ENCODE measurements around the gene YES1. TPM values are rescaled to one million over a fixed set of nuclear protein-coding genes. Genes with fewer than 3 reads are reported as not detected.

Gene YES1
- total and polyA plus RNA-seq, 2 of the 8 experiments (the other 6 are each of a cell fraction or from before 2014, with no cell fraction given) = 14.8 to 94.3 TPM

- no peak overlapping the region for H2BK15ac ChIP-seq (ENCODE audit: low read length)
- no peak overlapping the region for H2AFZ ChIP-seq (ENCODE audit: low read length)
- no peak overlapping the region for H2BK5ac ChIP-seq (ENCODE audit: low read depth, low read length)
- CTCF ChIA-PET (ENCODE audit: partially characterized antibody) = interaction anchor here (0.9 to 1.8 kb wide), 7 partner anchors 9 to 127 kb away, joined by 3 to 6 read pairs (median 4); partner anchors contain the start of gene ENOSF1
- no peak overlapping the region for H3K4me2 ChIP-seq (ENCODE audit: insufficient read depth in 1 of 2, low read depth in 2 of 2, low read length in 2 of 2)
- H3K4me1 ChIP-seq (replicated peaks in 1 of 4; ENCODE audit: control insufficient read depth in 3 of 4, insufficient read depth in 4 of 4, low read length in 3 of 4) = no peaks in the 10 kb centered on the region
- H3K4ac ChIP-seq (replicated peaks; ENCODE audit: insufficient read length, low read depth, low read length) = no peak overlapping the region
- H2BK20ac ChIP-seq (ENCODE audit: low read length) = no peak overlapping the region
- no peaks in the 10 kb centered on the region for H3K9me3 ChIP-seq (ENCODE audit: insufficient read depth in 2 of 2, low read depth in 1 of 2, low read length in 1 of 2)
- FAIRE-seq = no peak
- peaks cover 0 to 11% of the 10 kb centered on the region in 2 experiments; a peak in 1 of 4 replicates for H3K79me2 ChIP-seq (ENCODE audit: control insufficient read depth in 1 of 2, insufficient read depth in 2 of 2, low read length in 2 of 2)
- peaks cover 0 to 4% of the 10 kb centered on the region in 2 experiments for H4K20me1 ChIP-seq (replicated peaks in 1 of 2; ENCODE audit: control insufficient read depth in 1 of 2, insufficient read depth in 2 of 2, low read length in 2 of 2)
- H3K9ac ChIP-seq (replicated peaks in 1 of 4; ENCODE audit: extremely low read depth in 1 of 4, low read depth in 3 of 4, low read length in 3 of 4) = no peak overlapping the region
- no peak overlapping the region for H4K8ac ChIP-seq (ENCODE audit: extremely low read depth, insufficient read depth, low read length)
- H4K5ac ChIP-seq (ENCODE audit: insufficient read length, low read depth, low read length) = no peak overlapping the region
- H3K18ac ChIP-seq (ENCODE audit: extremely low read depth, low read length) = no peak overlapping the region
- H3K4me3 ChIP-seq (ENCODE audit: extremely low read depth in 1 of 4, insufficient read depth in 2 of 4, low read depth in 3 of 4, low read length in 4 of 4) = no peak overlapping the region
- H3K36me3 ChIP-seq (ENCODE audit: control insufficient read depth in 2 of 4, insufficient read depth in 4 of 4, low read length in 3 of 4) = peaks cover 0 to 23% (median 1%) of the 10 kb centered on the region in 4 experiments; a peak in 3 of 8 replicates
- peak in 1 of 2 experiments; percentile 23 for DNase-seq (ENCODE audit: low read depth in 1 of 2, low spot score in 2 of 2)
- 85% methylated on average over 8 of the region's 8 CpGs; no CpG with 5 or more reads in 1 of the 2 experiments for WGBS, 2 experiments (ENCODE audit: extremely low coverage in 1 of 2, insufficient coverage in 1 of 2, insufficient read length in 1 of 2, insufficient replicate concordance in 2 of 2, low coverage in 1 of 2, low lambda C conversion rate in 2 of 2, missing lambda C conversion rate in 1 of 2)
- no peak overlapping the region for H2BK12ac ChIP-seq (ENCODE audit: low read depth, low read length)
- H3K79me1 ChIP-seq (ENCODE audit: low read depth, low read length) = 0 out of 2 replicates have a peak, but pooled peaks cover 2% of the 10 kb centered on the region
- no peak overlapping the region for H4K91ac ChIP-seq (replicated peaks; ENCODE audit: insufficient read length, low read length)
- no peaks in the 10 kb centered on the region for H3K23me2 ChIP-seq (ENCODE audit: low read depth, low read length)
- H2AK5ac ChIP-seq (ENCODE audit: low read depth, low read length) = no peak overlapping the region
- H3K27me3 ChIP-seq (replicated peaks in 1 of 4; ENCODE audit: control insufficient read depth in 3 of 4, extremely low read depth in 1 of 4, insufficient read depth in 3 of 4, low read length in 3 of 4) = no peaks in the 10 kb centered on the region
- H3K27ac ChIP-seq (ENCODE audit: low read depth, low read length) = no peak overlapping the region
- POLR2A ChIA-PET (ENCODE audit: partially characterized antibody) = interaction anchor here (0.5 to 2.4 kb wide), 3 partner anchors 10 to 26 kb away, joined by 3 to 6 read pairs (median 6); partner anchors contain the start of gene ENOSF1
- no peak overlapping the region for H3K23ac ChIP-seq (ENCODE audit: insufficient read length)
- H3K56ac ChIP-seq (replicated peaks; ENCODE audit: insufficient read length, low read depth, low read length) = no peak overlapping the region
- H3K14ac ChIP-seq (ENCODE audit: insufficient read length) = no peak overlapping the region
- H2BK120ac ChIP-seq (replicated peaks; ENCODE audit: low read depth, low read length) = no peak overlapping the region
- TF ChIP-seq ATF3 (IDR thresholded peaks at IDR 0.05; ENCODE audit: insufficient read depth, low read depth, low read length) (no peak), YY1 (IDR thresholded peaks at IDR 0.05; ENCODE audit: low read depth, low read length) (no peak), TAF7 (optimal IDR thresholded peaks at IDR 0.05; ENCODE audit: borderline replicate concordance, low read depth, low read length) (no peak), KDM5A (IDR thresholded peaks at IDR 0.05; ENCODE audit: low read length) (no peak), RBBP5 (IDR thresholded peaks at IDR 0.05; ENCODE audit: borderline replicate concordance, low read depth, low read length) (no peak), SIRT6 (IDR thresholded peaks at IDR 0.05; ENCODE audit: low read length) (no peak), EZH2 (IDR thresholded peaks at IDR 0.05; ENCODE audit: low read depth, low read length, severe bottlenecking) (no peak), PHF8 (conservative IDR thresholded peaks at IDR 0.05; ENCODE audit: low read depth, low read length) (no peak), TAF1 (IDR thresholded peaks at IDR 0.05; ENCODE audit: low read depth, low read length) (no peak), MAFK (IDR thresholded peaks at IDR 0.05; ENCODE audit: low read depth, low read length) (no peak), JUND (IDR thresholded peaks at IDR 0.05; ENCODE audit: low read length) (no peak), GTF2F1 (IDR thresholded peaks at IDR 0.05; ENCODE audit: borderline replicate concordance, low read depth, low read length) (no peak)
Measured at GRCh38 chr18:703213-703967, 108.7 kb downstream of the YES1 start.
